AG04450 (cell line): ENCODE results near the gene KCNQ2. TPM values are rescaled to one million over a fixed set of nuclear protein-coding genes. Genes with fewer than 3 reads are reported as not detected.

Source experiments
- CTCF ChIA-PET: fragments of 300-600, 350-600 bp; formaldehyde crosslinking; extraction: SDS; loops from one replicate; lab custom pipeline; 2022; ENCODE audit warnings: antibody characterized with exemption, inconsistent platforms; lab: Charles Lee
- POLR2A ChIA-PET: fragments of 350-600 bp; formaldehyde crosslinking; extraction: SDS; loops from one replicate; lab custom pipeline; 2021; ENCODE audit warnings: antibody characterized with exemption, inconsistent platforms; lab: Yijun Ruan, JAX
- DNase-seq: peaks from one replicate; pipeline ENCODE4 v3.0.0-alpha.2; 2011; ENCODE audit warnings: low read depth, low spot score
- H3K27ac ChIP-seq: one replicate; pipeline ENCODE4 v1.5.1; 2012; ENCODE audit warnings: low read depth, low read length, control low read depth
- H3K27me3 ChIP-seq: one replicate; pipeline ENCODE4 v1.6.0; 2012; ENCODE audit warnings: low read length; ENCODE audit not compliant: control insufficient read depth, insufficient read depth
- H3K4me3 ChIP-seq: 2 replicates; pipeline ENCODE4 v1.5.1; 2011; ENCODE audit warnings: mild to moderate bottlenecking, low read depth, low read length, control low read depth
- H3K9me3 ChIP-seq: 2 replicates; pipeline ENCODE4 v1.5.1; 2012; ENCODE audit warnings: low read length; ENCODE audit not compliant: control insufficient read depth, insufficient read depth
- CTCF ChIP-seq: IDR thresholded peaks from 2 replicates; pipeline ENCODE4 v1.5.1; 2011; ENCODE audit warnings: low read depth, low read length, control low read depth, inconsistent platforms
- polyA plus RNA-seq: library from polyadenylated mRNA; depleted of rRNA; stranded (reverse); fragments of >200 nt; gene quantifications from 2 replicates; pipeline ENCODE4 v1.2.3, GENCODE V29; 2011

KCNQ2 gene
- polyA plus RNA-seq, 1 experiment: not detected

GRCh38 chr20:63464289-63464635, 8.2 kb downstream of the KCNQ2 start:
- H3K27me3 ChIP-seq: peaks cover 21% of the 10 kb centered on the region
- ChIA-PET POLR2A (no interaction called here), CTCF (no interaction called here)
- no peak overlapping the region for H3K27ac ChIP-seq
- no peaks in the 10 kb centered on the region; the same call in 1 of the 2 replicates for H3K9me3 ChIP-seq
- H3K4me3 ChIP-seq: no peak overlapping the region
- DNase-seq: no peak
- TF ChIP-seq CTCF: no peak

- TF ChIP-seq CTCF: no peak
- DNase-seq: no peak
- POLR2A ChIA-PET: no interaction called here
- Histone ChIP-seq H3K9me3 (no peaks in the 10 kb centered on the region; the same call in 1 of the 2 replicates), H3K27ac (no peak overlapping the region), H3K27me3 (peaks cover 20% of the 10 kb centered on the region), H3K4me3 (no peak overlapping the region)
- CTCF ChIA-PET: interaction anchor here (0.7 kb wide), 1 partner anchor 66 kb away, joined by 3 read pairs; no protein-coding TSS in a partner anchor
Measured at GRCh38 chr20:63463400-63464288, 8.8 kb downstream of the KCNQ2 start.

GRCh38 chr20:63462244-63462643, 10.2 kb downstream of the KCNQ2 start:
- no peak for DNase-seq
- Histone ChIP-seq H3K4me3 (no peak overlapping the region), H3K27ac (no peak overlapping the region), H3K27me3 (peaks cover 13% of the 10 kb centered on the region), H3K9me3 (no peaks in the 10 kb centered on the region; the same call in 1 of the 2 replicates)
- POLR2A ChIA-PET: no interaction called here
- CTCF ChIA-PET: no interaction called here
- TF ChIP-seq CTCF: no peak

- no peak overlapping the region for H3K27ac ChIP-seq
- POLR2A ChIA-PET: no interaction called here
- H3K27me3 ChIP-seq: peaks cover 19% of the 10 kb centered on the region
- TF ChIP-seq CTCF: no peak
- CTCF ChIA-PET: no interaction called here
- H3K9me3 ChIP-seq: no peaks in the 10 kb centered on the region; the same call in 1 of the 2 replicates
- H3K4me3 ChIP-seq: no peak overlapping the region
- no peak for DNase-seq
Measured at GRCh38 chr20:63461104-63461763, 11.2 kb downstream of the KCNQ2 start.

GRCh38 chr20:63459070-63459380, 13.4 kb downstream of the KCNQ2 start:
- H3K27me3 ChIP-seq: peaks cover 25% of the 10 kb centered on the region
- no peak for TF ChIP-seq CTCF
- CTCF ChIA-PET: no interaction called here
- no peak overlapping the region for H3K4me3 ChIP-seq
- no peaks in the 10 kb centered on the region; the same call in 1 of the 2 replicates for H3K9me3 ChIP-seq
- H3K27ac ChIP-seq: no peak overlapping the region
- DNase-seq: no peak
- POLR2A ChIA-PET: no interaction called here
